ENCODE measurements around the gene OPN1MW2. TPM values are rescaled to one million over a fixed set of nuclear protein-coding genes. Genes with fewer than 3 reads are reported as not detected.
"Not testable (repeated sequence)": the region's sequence is repeated elsewhere in the genome, so short reads cannot be mapped to it uniquely, and the experiment has no call there.

Gene OPN1MW2
- total RNA-seq, 1 experiment from 2014 or later, result not detected

DNA sequence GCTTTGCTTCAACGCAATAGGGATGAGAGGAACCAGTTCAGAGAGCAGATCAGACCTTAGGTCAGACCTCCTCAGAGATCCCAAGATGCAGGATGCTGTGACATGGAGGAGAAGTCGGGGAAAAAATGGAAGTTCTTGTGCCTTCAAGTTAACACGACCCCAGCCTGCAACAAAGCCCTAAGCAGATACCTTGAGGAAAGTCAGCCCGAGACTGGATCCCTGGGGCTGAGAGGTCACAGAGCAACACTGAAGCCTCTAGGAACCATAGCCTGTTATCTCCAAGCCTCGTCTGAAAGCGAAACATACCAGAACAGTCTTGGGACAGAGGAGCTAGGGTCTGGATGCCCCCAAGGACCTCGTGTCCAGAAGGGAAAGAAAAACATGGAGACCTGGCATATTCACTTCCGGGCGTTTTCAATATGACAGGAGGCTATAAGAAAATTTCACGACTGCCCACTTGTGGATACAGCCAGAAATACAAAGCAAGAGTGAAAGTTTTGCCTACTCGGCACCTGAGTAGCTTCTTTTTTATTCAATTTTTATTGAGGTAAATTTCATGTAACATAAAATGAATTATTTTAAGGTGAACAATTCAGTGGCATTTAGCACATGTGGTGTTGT, 19.5 kb downstream of the OPN1MW2 start:
- BruUV-seq (replicated peaks); POLR2A ChIA-PET (ENCODE audit: low non-redundant PET); H3K27ac ChIP-seq (ENCODE audit: low read depth, low read length, poor library complexity, severe bottlenecking); H3K9me3 ChIP-seq (ENCODE audit: low read depth, low read length, poor library complexity, severe bottlenecking); H3K36me3 ChIP-seq (ENCODE audit: insufficient read depth, low read length, poor library complexity, severe bottlenecking); intact Hi-C loops (cut with micrococcal nuclease; ENCODE audit: unreplicated experiment); H3K4me3 ChIP-seq (ENCODE audit: low read depth, low read length, poor library complexity, severe bottlenecking); H3K27me3 ChIP-seq (replicated peaks; ENCODE audit: insufficient read depth, low read depth, low read length, poor library complexity); H3K4me1 ChIP-seq (ENCODE audit: insufficient read depth, low read length, poor library complexity, severe bottlenecking); DNase-seq (ENCODE audit: low spot score): not testable (repeated sequence)
- CTCF ChIA-PET, result interaction anchor here (0.7 kb wide), 1 partner anchor 216 kb away, joined by 6 read pairs; no protein-coding TSS in a partner anchor

DNA sequence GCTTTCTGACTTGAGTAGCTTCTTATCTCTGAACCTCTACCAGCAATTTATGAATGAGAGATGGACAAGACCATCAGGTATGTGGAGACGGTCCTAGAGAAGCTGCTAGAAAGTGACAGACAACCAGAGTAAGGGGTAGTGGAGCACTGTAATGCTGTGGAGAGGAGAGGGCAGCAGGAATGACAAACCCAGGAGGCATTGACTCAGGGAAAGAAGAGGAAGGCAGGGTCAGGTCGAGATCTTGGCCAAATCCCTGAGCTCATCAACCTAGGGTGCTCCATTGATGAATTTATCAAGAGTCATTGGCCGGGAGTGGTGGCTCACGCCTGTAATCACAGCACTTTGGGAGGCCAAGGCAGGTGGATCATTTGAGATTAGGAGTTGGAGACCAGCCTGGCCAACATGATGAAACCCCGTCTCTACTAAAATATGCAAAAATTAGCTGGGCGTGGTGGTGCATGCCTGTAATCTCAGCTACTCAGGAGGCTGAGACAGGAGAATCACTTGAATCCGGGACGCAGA, 20.5 kb downstream of the OPN1MW2 start:
- H3K27me3 ChIP-seq (replicated peaks; ENCODE audit: insufficient read depth, low read depth, low read length, poor library complexity); H3K4me3 ChIP-seq (ENCODE audit: low read depth, low read length, poor library complexity, severe bottlenecking); H3K9me3 ChIP-seq (ENCODE audit: low read depth, low read length, poor library complexity, severe bottlenecking); POLR2A ChIA-PET (ENCODE audit: low non-redundant PET); H3K4me1 ChIP-seq (ENCODE audit: insufficient read depth, low read length, poor library complexity, severe bottlenecking); intact Hi-C loops (cut with micrococcal nuclease; ENCODE audit: unreplicated experiment); BruUV-seq (replicated peaks); H3K36me3 ChIP-seq (ENCODE audit: insufficient read depth, low read length, poor library complexity, severe bottlenecking); H3K27ac ChIP-seq (ENCODE audit: low read depth, low read length, poor library complexity, severe bottlenecking); DNase-seq (ENCODE audit: low spot score): not testable (repeated sequence)
- CTCF ChIA-PET, result interaction anchor here (0.7 kb wide), 1 partner anchor 412 kb away, joined by 3 read pairs; no protein-coding TSS in a partner anchor

DNA sequence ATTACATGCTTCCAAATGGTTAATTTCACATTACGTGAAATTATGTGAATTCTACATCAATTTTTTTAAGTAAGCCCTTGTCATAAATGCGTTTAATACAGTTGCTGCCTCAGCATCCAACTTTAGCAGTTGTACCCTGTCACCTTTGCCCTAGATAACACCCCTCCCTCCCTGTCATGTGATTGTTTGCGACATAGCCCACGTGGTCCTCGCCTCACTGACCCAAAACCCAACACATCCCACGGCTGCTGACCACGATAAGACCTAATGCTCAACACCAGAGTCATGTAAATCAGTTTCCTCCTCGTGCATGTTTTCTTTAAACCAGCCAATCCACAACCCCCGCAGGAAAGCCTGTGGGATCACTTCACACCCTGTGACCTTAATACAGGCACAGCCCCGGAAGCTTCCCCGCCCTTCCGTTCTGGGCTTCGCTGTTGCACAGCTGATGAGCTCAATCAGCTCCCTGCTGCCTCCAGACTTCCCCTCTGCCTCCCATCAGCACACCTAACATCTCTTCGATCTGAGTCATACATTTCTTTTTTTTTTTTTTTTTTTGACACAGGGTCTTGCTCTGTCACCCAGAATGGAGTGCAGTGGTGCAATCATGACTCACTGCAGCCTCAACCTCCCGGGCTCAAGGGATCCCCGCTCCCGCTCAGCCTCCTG, 28.0 kb downstream of the OPN1MW2 start:
- not testable (repeated sequence) for BruUV-seq (replicated peaks)

DNA sequence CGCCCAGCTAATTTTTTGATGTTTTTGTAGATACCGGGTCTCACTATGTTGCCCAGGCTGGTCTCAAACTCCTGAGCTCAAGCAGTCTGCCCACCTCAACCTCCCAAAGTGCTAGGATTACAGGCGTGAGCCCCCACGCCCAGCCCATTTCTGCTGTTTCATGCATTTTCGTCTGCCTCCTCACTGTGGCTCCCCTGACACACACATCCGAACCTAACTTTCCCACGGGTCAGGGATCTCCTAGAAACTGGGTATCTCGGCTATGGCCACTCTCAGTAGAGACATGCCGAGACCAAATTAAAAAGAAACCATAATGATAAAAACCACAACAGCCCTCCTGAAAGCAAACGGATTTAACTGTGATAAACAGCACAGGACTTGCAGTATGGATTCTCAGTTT, 28.5 kb downstream of the OPN1MW2 start:
- H3K4me3 ChIP-seq (ENCODE audit: low read depth, low read length, poor library complexity, severe bottlenecking); intact Hi-C loops (cut with micrococcal nuclease; ENCODE audit: unreplicated experiment); DNase-seq (ENCODE audit: low spot score); BruUV-seq (replicated peaks); H3K27ac ChIP-seq (ENCODE audit: low read depth, low read length, poor library complexity, severe bottlenecking); H3K36me3 ChIP-seq (ENCODE audit: insufficient read depth, low read length, poor library complexity, severe bottlenecking); H3K4me1 ChIP-seq (ENCODE audit: insufficient read depth, low read length, poor library complexity, severe bottlenecking); H3K9me3 ChIP-seq (ENCODE audit: low read depth, low read length, poor library complexity, severe bottlenecking); POLR2A ChIA-PET (ENCODE audit: low non-redundant PET); CTCF ChIA-PET; H3K27me3 ChIP-seq (replicated peaks; ENCODE audit: insufficient read depth, low read depth, low read length, poor library complexity): not testable (repeated sequence)

More for the DNA sequence above, 28.0 kb downstream of the OPN1MW2 start:
- H3K27me3 ChIP-seq (replicated peaks; ENCODE audit: insufficient read depth, low read depth, low read length, poor library complexity); intact Hi-C loops (cut with micrococcal nuclease; ENCODE audit: unreplicated experiment); H3K36me3 ChIP-seq (ENCODE audit: insufficient read depth, low read length, poor library complexity, severe bottlenecking); H3K4me1 ChIP-seq (ENCODE audit: insufficient read depth, low read length, poor library complexity, severe bottlenecking); DNase-seq (ENCODE audit: low spot score); H3K4me3 ChIP-seq (ENCODE audit: low read depth, low read length, poor library complexity, severe bottlenecking); H3K27ac ChIP-seq (ENCODE audit: low read depth, low read length, poor library complexity, severe bottlenecking); POLR2A ChIA-PET (ENCODE audit: low non-redundant PET); CTCF ChIA-PET; H3K9me3 ChIP-seq (ENCODE audit: low read depth, low read length, poor library complexity, severe bottlenecking): not testable (repeated sequence)

DNA sequence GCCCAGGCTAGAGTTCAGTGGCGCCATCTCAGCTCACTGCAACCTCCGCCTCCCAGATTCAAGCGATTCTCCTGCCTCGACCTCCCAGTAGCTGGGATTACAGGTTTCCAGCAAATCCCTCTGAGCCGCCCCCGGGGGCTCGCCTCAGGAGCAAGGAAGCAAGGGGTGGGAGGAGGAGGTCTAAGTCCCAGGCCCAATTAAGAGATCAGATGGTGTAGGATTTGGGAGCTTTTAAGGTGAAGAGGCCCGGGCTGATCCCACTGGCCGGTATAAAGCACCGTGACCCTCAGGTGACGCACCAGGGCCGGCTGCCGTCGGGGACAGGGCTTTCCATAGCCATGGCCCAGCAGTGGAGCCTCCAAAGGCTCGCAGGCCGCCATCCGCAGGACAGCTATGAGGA, 37.7 kb downstream of the OPN1MW2 start, which contains the start of gene OPN1MW3:
Gene OPN1MW3, plus strand, starts transcription at position 301 of the 400 bp plus-strand sequence. Its CDS starts 38 bp downstream, at position 339.
- H3K27ac ChIP-seq (ENCODE audit: low read depth, low read length, poor library complexity, severe bottlenecking); BruUV-seq (replicated peaks); DNase-seq (ENCODE audit: low spot score); H3K4me1 ChIP-seq (ENCODE audit: insufficient read depth, low read length, poor library complexity, severe bottlenecking); H3K27me3 ChIP-seq (replicated peaks; ENCODE audit: insufficient read depth, low read depth, low read length, poor library complexity); CTCF ChIA-PET; POLR2A ChIA-PET (ENCODE audit: low non-redundant PET); H3K4me3 ChIP-seq (ENCODE audit: low read depth, low read length, poor library complexity, severe bottlenecking); H3K36me3 ChIP-seq (ENCODE audit: insufficient read depth, low read length, poor library complexity, severe bottlenecking); H3K9me3 ChIP-seq (ENCODE audit: low read depth, low read length, poor library complexity, severe bottlenecking); intact Hi-C loops (cut with micrococcal nuclease; ENCODE audit: unreplicated experiment): not testable (repeated sequence)

DNA sequence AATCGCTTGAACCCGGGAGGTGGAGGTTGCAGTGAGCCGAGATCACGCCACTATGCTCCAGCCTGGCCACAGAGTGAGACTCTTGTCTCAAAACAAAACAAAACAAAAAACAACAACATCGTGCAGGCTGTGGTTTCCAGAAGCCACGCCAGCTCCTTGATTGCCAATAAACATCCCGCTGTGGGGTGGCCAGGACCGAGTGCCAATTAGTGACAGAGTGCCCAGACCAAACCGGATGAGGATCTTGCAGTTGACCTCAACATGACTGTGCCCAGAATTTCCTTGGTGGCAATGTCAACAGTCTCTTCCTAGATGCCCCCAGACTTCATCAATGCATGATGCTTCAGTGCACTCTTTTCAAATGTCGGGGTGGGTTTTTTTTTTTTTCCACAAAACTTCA, 39.2 kb downstream of the OPN1MW2 start:
- CTCF ChIA-PET; H3K27ac ChIP-seq (ENCODE audit: low read depth, low read length, poor library complexity, severe bottlenecking); intact Hi-C loops (cut with micrococcal nuclease; ENCODE audit: unreplicated experiment): not testable (repeated sequence)

DNA sequence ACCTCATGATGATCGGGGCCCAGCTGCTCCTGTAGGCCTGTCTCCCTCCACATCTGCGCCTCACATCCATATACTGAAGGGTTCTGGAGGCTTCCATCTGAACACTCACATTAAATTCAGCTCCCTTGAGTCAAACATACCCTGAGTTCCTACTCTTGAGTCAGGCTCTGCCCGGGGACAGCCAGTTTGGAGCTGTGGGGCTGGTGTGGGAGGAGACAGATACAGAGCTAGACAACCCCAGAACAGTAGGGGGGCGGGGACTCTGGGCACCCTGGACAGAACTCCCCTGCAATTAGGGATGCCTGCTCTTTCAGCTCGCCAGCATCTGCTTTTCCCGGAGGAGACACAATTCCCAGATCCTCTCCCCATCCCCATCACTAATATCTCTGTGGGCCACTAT, 43.5 kb downstream of the OPN1MW2 start:
- H3K4me3 ChIP-seq (ENCODE audit: low read depth, low read length, poor library complexity, severe bottlenecking); POLR2A ChIA-PET (ENCODE audit: low non-redundant PET); CTCF ChIA-PET; BruUV-seq (replicated peaks); DNase-seq (ENCODE audit: low spot score); H3K4me1 ChIP-seq (ENCODE audit: insufficient read depth, low read length, poor library complexity, severe bottlenecking); H3K27me3 ChIP-seq (replicated peaks; ENCODE audit: insufficient read depth, low read depth, low read length, poor library complexity); intact Hi-C loops (cut with micrococcal nuclease; ENCODE audit: unreplicated experiment); H3K27ac ChIP-seq (ENCODE audit: low read depth, low read length, poor library complexity, severe bottlenecking); H3K9me3 ChIP-seq (ENCODE audit: low read depth, low read length, poor library complexity, severe bottlenecking); H3K36me3 ChIP-seq (ENCODE audit: insufficient read depth, low read length, poor library complexity, severe bottlenecking): not testable (repeated sequence)

More for the DNA sequence above, 39.2 kb downstream of the OPN1MW2 start:
- POLR2A ChIA-PET (ENCODE audit: low non-redundant PET); H3K4me1 ChIP-seq (ENCODE audit: insufficient read depth, low read length, poor library complexity, severe bottlenecking); H3K9me3 ChIP-seq (ENCODE audit: low read depth, low read length, poor library complexity, severe bottlenecking); H3K27me3 ChIP-seq (replicated peaks; ENCODE audit: insufficient read depth, low read depth, low read length, poor library complexity); BruUV-seq (replicated peaks); DNase-seq (ENCODE audit: low spot score); H3K4me3 ChIP-seq (ENCODE audit: low read depth, low read length, poor library complexity, severe bottlenecking); H3K36me3 ChIP-seq (ENCODE audit: insufficient read depth, low read length, poor library complexity, severe bottlenecking): not testable (repeated sequence)

Measured in A673 (cell line).